ENCODE measurements around the gene FOLR2. TPM values are rescaled to one million over a fixed set of nuclear protein-coding genes. Genes with fewer than 3 reads are reported as not detected.

Gene FOLR2
- total and polyA plus RNA-seq, 4 donors = 9.4 to 31.5 (median 16.7) TPM

DNA sequence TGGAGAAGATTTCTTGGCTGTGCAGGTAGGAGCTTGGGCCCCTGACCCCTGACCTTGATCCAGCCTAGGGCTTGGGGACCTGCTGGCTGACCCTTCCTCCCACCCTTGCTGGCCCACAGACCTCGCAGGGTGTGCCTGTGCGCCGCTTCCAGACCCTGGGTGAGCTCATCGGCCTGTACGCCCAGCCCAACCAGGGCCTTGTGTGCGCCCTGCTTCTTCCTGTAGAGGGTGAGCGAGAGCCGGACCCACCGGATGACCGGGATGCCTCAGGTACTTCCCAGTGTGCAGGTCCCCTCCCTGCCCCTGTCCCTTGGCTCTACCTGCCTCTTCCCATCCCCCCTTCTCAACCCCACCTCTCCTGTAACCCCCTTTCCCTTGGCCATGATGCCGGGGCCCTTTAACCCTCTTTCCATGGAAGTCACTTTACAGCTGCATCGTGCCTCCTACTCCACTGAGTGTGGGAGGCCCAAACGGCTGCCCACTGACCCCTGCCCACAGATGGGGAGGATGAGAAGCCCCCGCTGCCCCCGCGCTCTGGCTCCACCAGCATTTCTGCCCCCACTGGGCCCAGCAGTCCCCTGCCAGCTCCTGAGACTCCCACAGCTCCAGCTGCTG, 11.7 kb downstream of the FOLR2 start:
- no peak overlapping the region for H3K27ac ChIP-seq (ENCODE audit: low read depth in 1 of 2, low read length in 2 of 2)
- H3K9ac ChIP-seq (ENCODE audit: low read depth in 1 of 2, low read length in 2 of 2) = no peak overlapping the region
- TF ChIP-seq JUND (IDR thresholded peaks at IDR 0.05) = no peak
- no peak for TF ChIP-seq TAF1 (conservative IDR thresholded peaks at IDR 0.05)
- DNase-seq (ENCODE audit: low spot score) = peak; percentile 32
- peaks cover 1 to 16% (median 5%) of the 10 kb centered on the region in 4 donors for H3K4me1 ChIP-seq (ENCODE audit: control insufficient read depth in 4 of 4, insufficient read depth in 4 of 4, low read length in 3 of 4)
- peaks cover 22 to 52% (median 31%) of the 10 kb centered on the region in 4 donors for H3K36me3 ChIP-seq (ENCODE audit: control insufficient read depth in 4 of 4, insufficient read depth in 3 of 4, low read depth in 1 of 4, low read length in 3 of 4)
- H3K4me3 ChIP-seq (ENCODE audit: low read depth in 1 of 3, low read length in 3 of 3) = no peak overlapping the region
- WGBS = 95% methylated on average over 16 of the region's 16 CpGs
- no peaks in the 10 kb centered on the region for H3K9me3 ChIP-seq (ENCODE audit: control insufficient read depth in 4 of 4, low read length in 3 of 4)
- no peaks in the 10 kb centered on the region for H3K27me3 ChIP-seq (ENCODE audit: control insufficient read depth in 4 of 4, insufficient read depth in 4 of 4, low read length in 3 of 4)

- H3K9ac ChIP-seq (ENCODE audit: low read depth in 1 of 2, low read length in 2 of 2) = no peak overlapping the region
- TF ChIP-seq, protein P1, sequence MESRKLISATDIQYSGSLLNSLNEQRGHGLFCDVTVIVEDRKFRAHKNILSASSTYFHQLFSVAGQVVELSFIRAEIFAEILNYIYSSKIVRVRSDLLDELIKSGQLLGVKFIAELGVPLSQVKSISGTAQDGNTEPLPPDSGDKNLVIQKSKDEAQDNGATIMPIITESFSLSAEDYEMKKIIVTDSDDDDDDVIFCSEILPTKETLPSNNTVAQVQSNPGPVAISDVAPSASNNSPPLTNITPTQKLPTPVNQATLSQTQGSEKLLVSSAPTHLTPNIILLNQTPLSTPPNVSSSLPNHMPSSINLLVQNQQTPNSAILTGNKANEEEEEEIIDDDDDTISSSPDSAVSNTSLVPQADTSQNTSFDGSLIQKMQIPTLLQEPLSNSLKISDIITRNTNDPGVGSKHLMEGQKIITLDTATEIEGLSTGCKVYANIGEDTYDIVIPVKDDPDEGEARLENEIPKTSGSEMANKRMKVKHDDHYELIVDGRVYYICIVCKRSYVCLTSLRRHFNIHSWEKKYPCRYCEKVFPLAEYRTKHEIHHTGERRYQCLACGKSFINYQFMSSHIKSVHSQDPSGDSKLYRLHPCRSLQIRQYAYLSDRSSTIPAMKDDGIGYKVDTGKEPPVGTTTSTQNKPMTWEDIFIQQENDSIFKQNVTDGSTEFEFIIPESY (IDR thresholded peaks at IDR 0.05) = no peak
- TF ChIP-seq SP1 (IDR thresholded peaks at IDR 0.05) (no peak), CTCF (IDR thresholded peaks at IDR 0.05; ENCODE audit: low read depth, low read length, missing input control) (no peak), RXRA (IDR thresholded peaks at IDR 0.05) (no peak), YY1 (IDR thresholded peaks at IDR 0.05) (no peak), FOXA1 (IDR thresholded peaks at IDR 0.05) (no peak), TAF1 (conservative IDR thresholded peaks at IDR 0.05) (no peak), ATF3 (IDR thresholded peaks at IDR 0.05) (no peak), HNF4G (IDR thresholded peaks at IDR 0.05) (no peak), JUND (IDR thresholded peaks at IDR 0.05) (no peak), EGR1 (IDR thresholded peaks at IDR 0.05; ENCODE audit: low read depth in 2 of 2) (no peak), RAD21 (IDR thresholded peaks at IDR 0.05) (no peak), FOXA2 (IDR thresholded peaks at IDR 0.05) (no peak), NR2F2 (IDR thresholded peaks at IDR 0.05) (no peak), GABPA (IDR thresholded peaks at IDR 0.05 in 1 of 2, conservative IDR thresholded peaks at IDR 0.05 in 1 of 2) (no peak)
- TF ChIP-seq, protein P2, sequence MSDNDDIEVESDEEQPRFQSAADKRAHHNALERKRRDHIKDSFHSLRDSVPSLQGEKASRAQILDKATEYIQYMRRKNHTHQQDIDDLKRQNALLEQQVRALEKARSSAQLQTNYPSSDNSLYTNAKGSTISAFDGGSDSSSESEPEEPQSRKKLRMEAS (IDR thresholded peaks at IDR 0.05) = no peak
- TF ChIP-seq, protein P3, sequence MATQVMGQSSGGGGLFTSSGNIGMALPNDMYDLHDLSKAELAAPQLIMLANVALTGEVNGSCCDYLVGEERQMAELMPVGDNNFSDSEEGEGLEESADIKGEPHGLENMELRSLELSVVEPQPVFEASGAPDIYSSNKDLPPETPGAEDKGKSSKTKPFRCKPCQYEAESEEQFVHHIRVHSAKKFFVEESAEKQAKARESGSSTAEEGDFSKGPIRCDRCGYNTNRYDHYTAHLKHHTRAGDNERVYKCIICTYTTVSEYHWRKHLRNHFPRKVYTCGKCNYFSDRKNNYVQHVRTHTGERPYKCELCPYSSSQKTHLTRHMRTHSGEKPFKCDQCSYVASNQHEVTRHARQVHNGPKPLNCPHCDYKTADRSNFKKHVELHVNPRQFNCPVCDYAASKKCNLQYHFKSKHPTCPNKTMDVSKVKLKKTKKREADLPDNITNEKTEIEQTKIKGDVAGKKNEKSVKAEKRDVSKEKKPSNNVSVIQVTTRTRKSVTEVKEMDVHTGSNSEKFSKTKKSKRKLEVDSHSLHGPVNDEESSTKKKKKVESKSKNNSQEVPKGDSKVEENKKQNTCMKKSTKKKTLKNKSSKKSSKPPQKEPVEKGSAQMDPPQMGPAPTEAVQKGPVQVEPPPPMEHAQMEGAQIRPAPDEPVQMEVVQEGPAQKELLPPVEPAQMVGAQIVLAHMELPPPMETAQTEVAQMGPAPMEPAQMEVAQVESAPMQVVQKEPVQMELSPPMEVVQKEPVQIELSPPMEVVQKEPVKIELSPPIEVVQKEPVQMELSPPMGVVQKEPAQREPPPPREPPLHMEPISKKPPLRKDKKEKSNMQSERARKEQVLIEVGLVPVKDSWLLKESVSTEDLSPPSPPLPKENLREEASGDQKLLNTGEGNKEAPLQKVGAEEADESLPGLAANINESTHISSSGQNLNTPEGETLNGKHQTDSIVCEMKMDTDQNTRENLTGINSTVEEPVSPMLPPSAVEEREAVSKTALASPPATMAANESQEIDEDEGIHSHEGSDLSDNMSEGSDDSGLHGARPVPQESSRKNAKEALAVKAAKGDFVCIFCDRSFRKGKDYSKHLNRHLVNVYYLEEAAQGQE (IDR thresholded peaks at IDR 0.05) = no peak
- peaks cover 22 to 57% (median 33%) of the 10 kb centered on the region in 4 donors for H3K36me3 ChIP-seq (ENCODE audit: control insufficient read depth in 4 of 4, insufficient read depth in 3 of 4, low read depth in 1 of 4, low read length in 3 of 4)
- H3K4me1 ChIP-seq (ENCODE audit: control insufficient read depth in 4 of 4, insufficient read depth in 4 of 4, low read length in 3 of 4) = peaks cover 1 to 16% (median 5%) of the 10 kb centered on the region in 4 donors
- H3K27me3 ChIP-seq (ENCODE audit: control insufficient read depth in 4 of 4, insufficient read depth in 4 of 4, low read length in 3 of 4) = no peaks in the 10 kb centered on the region
- H3K9me3 ChIP-seq (ENCODE audit: control insufficient read depth in 4 of 4, low read length in 3 of 4) = no peaks in the 10 kb centered on the region
- H3K27ac ChIP-seq (ENCODE audit: low read depth in 1 of 2, low read length in 2 of 2) = no peak overlapping the region
- no peak for DNase-seq (ENCODE audit: low spot score)
- 94% methylated on average over 7 of the region's 7 CpGs for WGBS
- H3K4me3 ChIP-seq (ENCODE audit: low read depth in 1 of 3, low read length in 3 of 3) = no peak overlapping the region
Measured at GRCh38 chr11:72228844-72229231, 12.2 kb downstream of the FOLR2 start.
